Liver (tissue), 3 donors: ENCODE data around the gene MRPS18B.

Experiments used
- ATF3 ChIP-seq: IDR thresholded peaks from 2 replicates; pipeline ENCODE4 v1.6.1; 2016; ENCODE audit warnings: antibody characterized with exemption
- CTCF ChIP-seq: fragments of 150-350 bp; IDR thresholded peaks from 2 replicates; pipeline ENCODE4 v1.5.1; 2017; ENCODE audit warnings: improper control_type of control experiment, low read depth, low read length; ENCODE audit not compliant: missing input control
- EGR1 ChIP-seq, 2 donors: IDR thresholded peaks; 2 replicates each; pipeline ENCODE4 v1.6.1; 2016 to 2018; ENCODE audit warnings: antibody characterized with exemption in 2 of 2, low read depth in 2 of 2
- FOXA1 ChIP-seq: IDR thresholded peaks from 2 replicates; pipeline ENCODE4 v1.6.1; 2016; ENCODE audit warnings: antibody characterized with exemption
- GABPA ChIP-seq, 2 donors: IDR thresholded peaks in 1 of 2; conservative IDR thresholded peaks in 1 of 2; 2 replicates each; pipeline ENCODE4 v1.6.1; 2016; ENCODE audit warnings: antibody characterized with exemption in 2 of 2, mild to moderate bottlenecking in 1 of 2, moderate library complexity in 1 of 2
- HNF4A ChIP-seq, 2 donors: conservative IDR thresholded peaks; 2 replicates each; pipeline ENCODE4 v1.6.1; 2016; ENCODE audit warnings: antibody characterized with exemption in 2 of 2, mild to moderate bottlenecking in 2 of 2
- JUND ChIP-seq, 2 donors: IDR thresholded peaks; 2 replicates each; pipeline ENCODE4 v1.6.1; 2016; ENCODE audit warnings: antibody characterized with exemption in 2 of 2
- MAX ChIP-seq: IDR thresholded peaks from 2 replicates; pipeline ENCODE4 v1.6.1; 2016; ENCODE audit warnings: antibody characterized with exemption
- RAD21 ChIP-seq, 2 donors: IDR thresholded peaks; 2 replicates each; pipeline ENCODE4 v1.6.1; 2016; ENCODE audit warnings: antibody characterized with exemption in 2 of 2, mild to moderate bottlenecking in 2 of 2
- REST ChIP-seq: IDR thresholded peaks from 2 replicates; pipeline ENCODE4 v1.6.1; 2016; ENCODE audit warnings: antibody characterized with exemption, mild to moderate bottlenecking
- RXRA ChIP-seq, 2 donors: IDR thresholded peaks; 2 replicates each; pipeline ENCODE4 v1.6.1; 2017 to 2018; ENCODE audit warnings: antibody characterized with exemption in 2 of 2, mild to moderate bottlenecking in 1 of 2
- TAF1 ChIP-seq: conservative IDR thresholded peaks from 2 replicates; pipeline ENCODE4 v1.6.1; 2016; ENCODE audit warnings: antibody characterized with exemption, mild to moderate bottlenecking
- YY1 ChIP-seq: IDR thresholded peaks from 2 replicates; pipeline ENCODE4 v1.6.1; 2016; ENCODE audit warnings: antibody characterized with exemption, mild to moderate bottlenecking
- donor health status: healthy.
- donor health status: healthy.

GRCh38 chr6:30645989-30646388 is 28.3 kb downstream of the MRPS18B start:
- TF ChIP-seq CTCF (no peak), MAX (no peak), YY1 (no peak), GABPA (IDR thresholded peaks at IDR 0.05 in 1 of 2, conservative IDR thresholded peaks at IDR 0.05 in 1 of 2) (no peak), EGR1 (IDR thresholded peaks at IDR 0.05; ENCODE audit: low read depth in 2 of 2) (no peak), FOXA1 (no peak), TAF1 (no peak), REST (no peak), JUND (IDR thresholded peaks at IDR 0.05) (no peak), RAD21 (IDR thresholded peaks at IDR 0.05) (no peak), RXRA (IDR thresholded peaks at IDR 0.05) (no peak), HNF4A (conservative IDR thresholded peaks at IDR 0.05) (no peak), ATF3 (no peak)
